ENCODE results near the gene TRIM36. TPM values are rescaled to one million over a fixed set of nuclear protein-coding genes. Genes with fewer than 3 reads are reported as not detected.

TRIM36 gene
- total and polyA plus RNA-seq, 2 of the 8 experiments (the other 6 are each of a cell fraction or from before 2014, with no cell fraction given) = 8.5 to 14.1 TPM

DNA sequence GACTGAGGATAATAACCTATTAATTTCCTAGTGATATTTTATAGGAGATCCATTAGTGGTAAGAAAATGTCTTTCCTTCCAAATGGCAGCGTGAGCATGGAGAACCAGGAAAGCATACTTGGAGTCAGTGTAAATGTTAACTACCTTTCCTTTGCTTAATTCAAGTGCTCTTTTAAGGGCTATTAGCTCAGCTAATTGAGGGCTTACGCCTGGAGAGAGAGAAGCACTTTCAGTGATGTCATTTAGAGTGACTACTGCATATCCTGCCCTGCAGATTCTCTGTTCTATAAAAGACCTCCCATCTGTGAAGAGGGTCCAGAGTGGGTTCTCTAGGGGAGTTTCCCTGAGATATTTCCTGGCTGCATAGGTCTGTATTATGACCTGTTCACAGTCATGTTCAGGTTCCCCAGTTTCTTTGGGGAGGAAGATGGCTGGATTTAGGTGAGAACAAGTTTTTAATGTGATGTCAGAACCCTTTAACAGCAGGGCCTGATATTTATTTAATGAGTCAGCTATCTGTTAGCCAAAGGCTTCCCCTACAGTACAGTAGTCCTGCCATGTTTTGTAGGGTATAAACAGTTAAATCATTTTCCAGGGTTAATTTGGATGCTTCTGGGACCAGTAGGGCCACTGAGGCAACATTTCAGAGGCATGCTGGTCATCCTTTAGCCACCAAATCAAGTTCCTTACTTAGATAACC is 89.6 kb downstream of the TRIM36 start:
- Histone ChIP-seq H3K56ac (replicated peaks; ENCODE audit: insufficient read length, low read depth, low read length) (no peak overlapping the region), H4K8ac (ENCODE audit: extremely low read depth, insufficient read depth, low read length) (no peak overlapping the region), H3K9ac (replicated peaks in 1 of 4; ENCODE audit: extremely low read depth in 1 of 4, low read depth in 3 of 4, low read length in 3 of 4) (no peak overlapping the region), H2BK5ac (ENCODE audit: low read depth, low read length) (no peak overlapping the region), H3K14ac (ENCODE audit: insufficient read length) (no peak overlapping the region), H3K9me3 (ENCODE audit: insufficient read depth in 2 of 2, low read depth in 1 of 2, low read length in 1 of 2) (no peaks in the 10 kb centered on the region), H3K4me1 (replicated peaks in 1 of 4; ENCODE audit: control insufficient read depth in 3 of 4, insufficient read depth in 4 of 4, low read length in 3 of 4) (no peaks in the 10 kb centered on the region), H3K79me2 (ENCODE audit: control insufficient read depth in 1 of 2, insufficient read depth in 2 of 2, low read length in 2 of 2) (no peaks in the 10 kb centered on the region), H3K23ac (ENCODE audit: insufficient read length) (no peak overlapping the region), H2BK120ac (replicated peaks; ENCODE audit: low read depth, low read length) (no peak overlapping the region), H4K91ac (replicated peaks; ENCODE audit: insufficient read length, low read length) (no peak overlapping the region), H2BK20ac (ENCODE audit: low read length) (no peak overlapping the region), H3K27ac (ENCODE audit: low read depth, low read length) (no peak overlapping the region), H3K79me1 (ENCODE audit: low read depth, low read length) (no peaks in the 10 kb centered on the region), H2BK15ac (ENCODE audit: low read length) (no peak overlapping the region), H3K4me3 (ENCODE audit: extremely low read depth in 1 of 4, insufficient read depth in 2 of 4, low read depth in 3 of 4, low read length in 4 of 4) (no peak overlapping the region), H3K23me2 (ENCODE audit: low read depth, low read length) (no peaks in the 10 kb centered on the region), H2AFZ (ENCODE audit: low read length) (no peak overlapping the region), H2AK5ac (ENCODE audit: low read depth, low read length) (no peak overlapping the region), H4K5ac (ENCODE audit: insufficient read length, low read depth, low read length) (no peak overlapping the region), H2BK12ac (ENCODE audit: low read depth, low read length) (no peak overlapping the region), H4K20me1 (replicated peaks in 1 of 2; ENCODE audit: control insufficient read depth in 1 of 2, insufficient read depth in 2 of 2, low read length in 2 of 2) (no peaks in the 10 kb centered on the region), H3K36me3 (ENCODE audit: control insufficient read depth in 2 of 4, insufficient read depth in 4 of 4, low read length in 3 of 4) (no peaks in the 10 kb centered on the region), H3K27me3 (replicated peaks in 1 of 4; ENCODE audit: control insufficient read depth in 3 of 4, extremely low read depth in 1 of 4, insufficient read depth in 3 of 4, low read length in 3 of 4) (no peaks in the 10 kb centered on the region), H3K4ac (replicated peaks; ENCODE audit: insufficient read length, low read depth, low read length) (no peak overlapping the region), H3K18ac (ENCODE audit: extremely low read depth, low read length) (no peak overlapping the region), H3K4me2 (ENCODE audit: insufficient read depth in 1 of 2, low read depth in 2 of 2, low read length in 2 of 2) (no peak overlapping the region)
- ChIA-PET POLR2A (ENCODE audit: partially characterized antibody) (no interaction called here), CTCF (ENCODE audit: partially characterized antibody) (interaction anchor here (1.4 to 4.1 kb wide), 5 partner anchors 9 to 18 kb away, joined by 3 to 17 read pairs (median 7); no protein-coding TSS in a partner anchor)
- WGBS, 2 experiments (ENCODE audit: extremely low coverage in 1 of 2, insufficient coverage in 1 of 2, insufficient read length in 1 of 2, insufficient replicate concordance in 2 of 2, low coverage in 1 of 2, low lambda C conversion rate in 2 of 2, missing lambda C conversion rate in 1 of 2) = 87% methylated on average over 2 of the region's 2 CpGs; no CpG with 5 or more reads in 1 of the 2 experiments
- no peak for FAIRE-seq
- no peak for DNase-seq (ENCODE audit: low read depth in 1 of 2, low spot score in 2 of 2)
- no peak for TF ChIP-seq NANOG (IDR thresholded peaks at IDR 0.05; ENCODE audit: insufficient read depth, low read depth, low read length, poor library complexity, severe bottlenecking)
- no peak for TF ChIP-seq TEAD4 (IDR thresholded peaks at IDR 0.05; ENCODE audit: low read depth, low read length)
- TF ChIP-seq, protein P1, sequence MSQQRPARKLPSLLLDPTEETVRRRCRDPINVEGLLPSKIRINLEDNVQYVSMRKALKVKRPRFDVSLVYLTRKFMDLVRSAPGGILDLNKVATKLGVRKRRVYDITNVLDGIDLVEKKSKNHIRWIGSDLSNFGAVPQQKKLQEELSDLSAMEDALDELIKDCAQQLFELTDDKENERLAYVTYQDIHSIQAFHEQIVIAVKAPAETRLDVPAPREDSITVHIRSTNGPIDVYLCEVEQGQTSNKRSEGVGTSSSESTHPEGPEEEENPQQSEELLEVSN (IDR thresholded peaks at IDR 0.05) = no peak
- no peak for TF ChIP-seq HDAC6 (IDR thresholded peaks at IDR 0.05; ENCODE audit: low read depth, low read length)
- TF ChIP-seq PHF8 (conservative IDR thresholded peaks at IDR 0.05; ENCODE audit: low read depth, low read length) = no peak
- no peak for TF ChIP-seq SIN3A (conservative IDR thresholded peaks at IDR 0.05 in 1 of 2, IDR thresholded peaks at IDR 0.05 in 1 of 2; ENCODE audit: low read depth in 1 of 2, low read length in 2 of 2)
- TF ChIP-seq, protein P2, sequence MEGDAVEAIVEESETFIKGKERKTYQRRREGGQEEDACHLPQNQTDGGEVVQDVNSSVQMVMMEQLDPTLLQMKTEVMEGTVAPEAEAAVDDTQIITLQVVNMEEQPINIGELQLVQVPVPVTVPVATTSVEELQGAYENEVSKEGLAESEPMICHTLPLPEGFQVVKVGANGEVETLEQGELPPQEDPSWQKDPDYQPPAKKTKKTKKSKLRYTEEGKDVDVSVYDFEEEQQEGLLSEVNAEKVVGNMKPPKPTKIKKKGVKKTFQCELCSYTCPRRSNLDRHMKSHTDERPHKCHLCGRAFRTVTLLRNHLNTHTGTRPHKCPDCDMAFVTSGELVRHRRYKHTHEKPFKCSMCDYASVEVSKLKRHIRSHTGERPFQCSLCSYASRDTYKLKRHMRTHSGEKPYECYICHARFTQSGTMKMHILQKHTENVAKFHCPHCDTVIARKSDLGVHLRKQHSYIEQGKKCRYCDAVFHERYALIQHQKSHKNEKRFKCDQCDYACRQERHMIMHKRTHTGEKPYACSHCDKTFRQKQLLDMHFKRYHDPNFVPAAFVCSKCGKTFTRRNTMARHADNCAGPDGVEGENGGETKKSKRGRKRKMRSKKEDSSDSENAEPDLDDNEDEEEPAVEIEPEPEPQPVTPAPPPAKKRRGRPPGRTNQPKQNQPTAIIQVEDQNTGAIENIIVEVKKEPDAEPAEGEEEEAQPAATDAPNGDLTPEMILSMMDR (IDR thresholded peaks at IDR 0.05; ENCODE audit: control extremely low read depth in 1 of 3, insufficient read depth in 1 of 3, low read depth in 1 of 3, low read length in 3 of 3) = no peak
- TF ChIP-seq KDM1A (IDR thresholded peaks at IDR 0.05; ENCODE audit: borderline replicate concordance, low read length) = no peak
- TF ChIP-seq CREB1 (IDR thresholded peaks at IDR 0.05) = no peak
